ENCODE measurements around the gene FUT1.
"Not testable (repeated sequence)": the region's sequence is repeated elsewhere in the genome, so short reads cannot be mapped to it uniquely, and the experiment has no call there.

Gene FUT1

GRCh38 chr19:48752496-48753365, at the start of gene FUT1:
Gene FUT1, minus strand, starts transcription at chr19:48752641. Its CDS starts 1,360 bp downstream, at chr19:48751281.
- DNase-seq (ENCODE audit: low read depth) = no peak

- no peak for DNase-seq (ENCODE audit: low read depth)
Observed at GRCh38 chr19:48799358-48800300, 47.2 kb upstream of the FUT1 start.

- peak; percentile 11 for DNase-seq (ENCODE audit: low read depth)
Observed at GRCh38 chr19:48798937-48799336, 46.5 kb upstream of the FUT1 start.

GRCh38 chr19:48797103-48797502, 44.7 kb upstream of the FUT1 start:
- no peak for DNase-seq (ENCODE audit: low read depth)

- no peak for DNase-seq (ENCODE audit: low read depth)
Observed at GRCh38 chr19:48796298-48797083, 44.0 kb upstream of the FUT1 start.

- no peak for DNase-seq (ENCODE audit: low read depth)
Observed at GRCh38 chr19:48795685-48796070, 43.2 kb upstream of the FUT1 start.

GRCh38 chr19:48795055-48795684, 42.7 kb upstream of the FUT1 start:
- DNase-seq (ENCODE audit: low read depth) = peak; percentile 91

GRCh38 chr19:48794291-48794690, 41.9 kb upstream of the FUT1 start:
- DNase-seq (ENCODE audit: low read depth) = no peak

- no peak for DNase-seq (ENCODE audit: low read depth)
Observed at GRCh38 chr19:48793271-48793670, 40.8 kb upstream of the FUT1 start.

- DNase-seq (ENCODE audit: low read depth) = not testable (repeated sequence)
Observed at GRCh38 chr19:48787331-48787730, 34.9 kb upstream of the FUT1 start.

GRCh38 chr19:48786422-48786821, 34.0 kb upstream of the FUT1 start:
- not testable (repeated sequence) for DNase-seq (ENCODE audit: low read depth)

GRCh38 chr19:48784527-48784926, 32.1 kb upstream of the FUT1 start:
- peak; percentile 21 for DNase-seq (ENCODE audit: low read depth)

- no peak for DNase-seq (ENCODE audit: low read depth)
Observed at GRCh38 chr19:48780631-48781391, 28.4 kb upstream of the FUT1 start.

- DNase-seq (ENCODE audit: low read depth) = no peak
Observed at GRCh38 chr19:48779636-48780035, 27.2 kb upstream of the FUT1 start.

GRCh38 chr19:48777720-48778119, 25.3 kb upstream of the FUT1 start:
- no peak for DNase-seq (ENCODE audit: low read depth)

- DNase-seq (ENCODE audit: low read depth) = no peak
Observed at GRCh38 chr19:48777139-48777538, 24.7 kb upstream of the FUT1 start.

GRCh38 chr19:48772503-48772953, 20.1 kb upstream of the FUT1 start:
- peak; percentile 54 for DNase-seq (ENCODE audit: low read depth)

GRCh38 chr19:48770734-48771472, 18.5 kb upstream of the FUT1 start:
- no peak for DNase-seq (ENCODE audit: low read depth)

GRCh38 chr19:48770266-48770665, 17.8 kb upstream of the FUT1 start:
- peak; percentile 49 for DNase-seq (ENCODE audit: low read depth)
